PFSK-1 (cell line): Measurements from ENCODE around the gene KIF1C.

Experiments used
- FOXP2 ChIP-seq: optimal IDR thresholded peaks from 2 replicates; pipeline ENCODE3; 2011; ENCODE audit warnings: borderline replicate concordance, control low read depth, inconsistent platforms; ENCODE audit not compliant: insufficient read depth; ENCODE audit errors: extremely low read length, extremely low read depth
- POLR2AphosphoS5 ChIP-seq: IDR thresholded peaks from 2 replicates; pipeline ENCODE4 v1.6.1; 2012; ENCODE audit warnings: low read depth, mild to moderate bottlenecking, control low read depth, low read length, moderate library complexity
- SIN3A ChIP-seq: IDR thresholded peaks from 2 replicates; pipeline ENCODE4 v1.6.1; 2012; ENCODE audit warnings: mild to moderate bottlenecking, low read length, moderate library complexity, borderline replicate concordance; ENCODE audit not compliant: insufficient read depth
- TAF1 ChIP-seq: IDR thresholded peaks from 2 replicates; pipeline ENCODE4 v1.6.1; 2012; ENCODE audit warnings: low read length, control low read depth, borderline replicate concordance; ENCODE audit not compliant: insufficient read depth
- TF ChIP-seq, protein P1 (sequence below), 2 experiments: IDR thresholded peaks; 2 replicates each; pipeline versions ENCODE4 v1.6.1 to v1.8.0; 2011 to 2012; ENCODE audit warnings: low read depth in 2 of 2, low read length in 2 of 2, control low read depth in 1 of 2, inconsistent platforms in 1 of 2, mild to moderate bottlenecking in 1 of 2, moderate library complexity in 1 of 2; ENCODE audit not compliant: insufficient read depth in 1 of 2

DNA sequence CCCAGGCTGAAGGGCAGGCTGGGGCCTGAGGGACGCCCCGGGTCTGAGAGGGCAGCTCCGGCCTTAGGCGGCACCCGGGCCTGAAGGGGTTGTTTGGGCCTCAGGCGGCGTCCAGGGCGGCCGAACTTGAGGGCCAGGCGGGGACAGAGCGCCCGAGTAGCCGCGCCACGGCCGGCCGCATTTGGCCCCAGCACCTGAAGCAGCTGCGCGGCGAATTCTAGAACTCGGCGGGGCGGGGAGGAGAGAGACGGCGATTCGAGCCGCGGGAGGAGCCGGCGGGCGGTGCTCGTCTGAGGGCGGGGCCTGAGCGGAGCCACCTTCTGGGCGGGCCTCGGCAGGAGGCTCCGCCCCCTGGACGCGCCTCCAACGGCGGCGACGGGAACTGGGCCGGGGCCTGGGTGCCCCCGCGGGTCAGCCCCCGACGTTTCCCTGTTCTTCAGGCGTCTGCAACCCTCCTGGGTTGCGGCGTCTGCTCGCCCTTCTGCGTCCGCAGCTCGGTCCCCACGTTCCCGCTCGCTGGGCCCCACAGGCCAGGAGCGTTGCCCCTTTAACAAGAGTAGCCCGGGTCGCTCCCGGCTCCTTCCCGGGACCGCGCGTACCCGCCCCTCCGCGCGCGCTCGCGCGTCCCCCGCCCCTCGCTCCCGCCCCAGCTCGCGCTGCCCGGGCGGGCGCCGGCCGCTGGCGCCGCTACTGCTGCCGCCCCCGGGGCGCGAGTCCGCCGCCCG lies at the start of gene KIF1C, which contains the start of gene INCA1:
- TF ChIP-seq FOXP2 (no peak), POLR2AphosphoS5 (peak; percentile 71), TAF1 (no peak), SIN3A (no peak)
- TF ChIP-seq, protein P1, sequence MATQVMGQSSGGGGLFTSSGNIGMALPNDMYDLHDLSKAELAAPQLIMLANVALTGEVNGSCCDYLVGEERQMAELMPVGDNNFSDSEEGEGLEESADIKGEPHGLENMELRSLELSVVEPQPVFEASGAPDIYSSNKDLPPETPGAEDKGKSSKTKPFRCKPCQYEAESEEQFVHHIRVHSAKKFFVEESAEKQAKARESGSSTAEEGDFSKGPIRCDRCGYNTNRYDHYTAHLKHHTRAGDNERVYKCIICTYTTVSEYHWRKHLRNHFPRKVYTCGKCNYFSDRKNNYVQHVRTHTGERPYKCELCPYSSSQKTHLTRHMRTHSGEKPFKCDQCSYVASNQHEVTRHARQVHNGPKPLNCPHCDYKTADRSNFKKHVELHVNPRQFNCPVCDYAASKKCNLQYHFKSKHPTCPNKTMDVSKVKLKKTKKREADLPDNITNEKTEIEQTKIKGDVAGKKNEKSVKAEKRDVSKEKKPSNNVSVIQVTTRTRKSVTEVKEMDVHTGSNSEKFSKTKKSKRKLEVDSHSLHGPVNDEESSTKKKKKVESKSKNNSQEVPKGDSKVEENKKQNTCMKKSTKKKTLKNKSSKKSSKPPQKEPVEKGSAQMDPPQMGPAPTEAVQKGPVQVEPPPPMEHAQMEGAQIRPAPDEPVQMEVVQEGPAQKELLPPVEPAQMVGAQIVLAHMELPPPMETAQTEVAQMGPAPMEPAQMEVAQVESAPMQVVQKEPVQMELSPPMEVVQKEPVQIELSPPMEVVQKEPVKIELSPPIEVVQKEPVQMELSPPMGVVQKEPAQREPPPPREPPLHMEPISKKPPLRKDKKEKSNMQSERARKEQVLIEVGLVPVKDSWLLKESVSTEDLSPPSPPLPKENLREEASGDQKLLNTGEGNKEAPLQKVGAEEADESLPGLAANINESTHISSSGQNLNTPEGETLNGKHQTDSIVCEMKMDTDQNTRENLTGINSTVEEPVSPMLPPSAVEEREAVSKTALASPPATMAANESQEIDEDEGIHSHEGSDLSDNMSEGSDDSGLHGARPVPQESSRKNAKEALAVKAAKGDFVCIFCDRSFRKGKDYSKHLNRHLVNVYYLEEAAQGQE (IDR thresholded peaks at IDR 0.05; ENCODE audit: insufficient read depth in 1 of 2, low read depth in 2 of 2, low read length in 2 of 2) = no peak
